Right forelimb (tissue), 1 donor: Measurements from ENCODE around the gene LIPT2.
"Not testable (repeated sequence)": the region's sequence is repeated elsewhere in the genome, so short reads cannot be mapped to it uniquely, and the experiment has no call there.

Experiments
- DNase-seq: peaks from one replicate; pipeline ENCODE4 v3.0.0-alpha.2; 2018

LIPT2 gene

DNA sequence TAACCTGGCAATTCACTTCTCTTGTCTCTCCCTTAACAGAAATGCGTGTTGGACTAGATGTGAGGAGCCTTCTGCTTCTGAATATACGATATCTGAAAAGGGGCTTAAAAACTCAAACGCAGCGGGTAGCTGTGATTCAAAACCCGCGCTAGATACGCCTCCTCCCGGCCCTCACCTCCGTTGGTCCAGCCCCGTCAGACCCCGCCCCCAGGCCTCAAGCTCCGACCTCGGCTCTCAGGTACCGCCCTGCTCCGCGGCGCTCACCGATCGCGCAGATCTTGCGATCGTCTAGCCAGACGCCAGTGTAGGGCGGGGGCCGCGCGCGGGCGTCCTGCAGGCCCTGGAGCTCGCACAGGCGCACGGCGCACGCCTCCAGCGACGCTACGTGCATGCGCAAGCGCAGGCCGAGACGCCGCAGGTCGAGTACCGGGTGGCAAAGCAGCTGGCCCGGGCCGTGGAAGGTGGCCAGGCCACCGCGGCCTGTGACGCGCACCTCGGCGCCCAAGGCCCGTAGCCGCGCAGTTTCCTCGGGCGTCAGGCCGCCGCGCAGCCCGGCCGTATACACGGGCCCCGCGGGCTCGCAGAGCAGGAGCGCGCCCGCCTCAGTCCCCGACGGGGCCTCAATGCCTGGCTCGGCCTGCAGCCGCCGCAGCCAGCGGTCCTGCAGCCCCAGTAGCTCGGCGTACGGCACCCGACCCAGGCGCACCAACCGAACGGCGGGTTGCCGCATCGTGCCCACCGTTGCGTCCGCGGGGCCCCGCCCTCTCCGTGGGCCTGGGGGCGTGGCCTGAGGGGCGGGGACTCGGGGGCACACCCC lies at the start of gene LIPT2:
Gene LIPT2, minus strand, starts transcription at position 751 of the 817 bp plus-strand sequence. Its CDS starts 21 bp downstream, at position 730.
- peak; percentile 95 for DNase-seq

DNA sequence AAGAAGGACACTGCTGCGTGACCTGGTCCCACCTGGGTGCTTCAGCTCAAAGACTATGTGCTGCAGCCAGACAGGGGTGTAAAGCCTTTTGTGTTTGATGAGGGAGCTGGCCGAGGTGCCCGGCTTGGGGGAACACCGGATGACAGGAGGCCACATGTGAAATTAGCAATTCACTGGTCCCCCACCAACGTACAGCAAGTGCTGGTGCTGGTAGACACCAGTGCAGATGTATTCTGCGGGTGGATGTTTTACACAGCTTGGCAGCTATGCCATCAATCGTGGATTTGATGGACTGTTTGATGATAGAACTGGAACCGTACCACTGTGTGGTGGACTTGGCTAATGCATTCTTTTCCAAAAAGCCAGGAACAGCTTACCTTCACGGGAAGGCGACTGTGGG lies 47.9 kb upstream of the LIPT2 start:
- no peak for DNase-seq

DNA sequence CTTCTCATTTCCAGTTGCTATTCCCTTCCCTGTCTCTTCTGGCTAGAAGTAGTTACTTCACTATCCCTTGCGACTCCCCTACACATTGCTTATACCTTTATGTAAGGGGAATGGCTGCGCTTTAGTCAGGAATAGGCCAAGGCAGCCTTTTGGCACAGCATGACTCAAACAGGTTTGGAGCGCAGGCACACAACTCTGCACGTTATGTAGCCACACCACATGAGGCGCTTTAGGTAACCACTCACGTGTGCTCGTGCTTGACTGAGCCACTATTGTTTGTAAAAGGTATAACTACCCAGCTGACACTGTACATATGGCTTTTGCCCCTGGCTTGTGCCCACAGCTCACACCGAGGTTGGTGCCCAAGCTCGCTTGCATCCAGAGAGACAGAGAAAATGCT lies 46.7 kb upstream of the LIPT2 start:
- no peak for DNase-seq

DNA sequence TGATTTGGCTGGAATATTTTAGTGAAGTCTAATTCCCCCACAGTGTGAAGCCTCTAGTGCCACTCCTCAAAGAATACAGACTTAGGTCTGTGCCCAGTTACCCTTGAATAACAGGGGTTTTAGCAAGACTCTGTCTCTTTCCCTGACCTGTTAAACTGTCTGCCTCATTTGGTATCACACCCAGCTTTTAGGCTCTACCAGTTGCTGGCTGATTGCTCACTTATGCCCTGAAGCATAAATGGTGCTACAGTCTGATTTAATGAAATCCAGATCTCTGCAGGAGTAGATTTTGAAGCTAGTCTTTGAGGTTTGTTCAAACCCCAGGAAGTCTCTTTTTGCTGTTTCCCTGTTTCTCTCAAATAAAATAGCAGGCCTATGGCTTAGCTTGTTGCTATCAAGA lies 45.2 kb upstream of the LIPT2 start:
- DNase-seq, result no peak

DNA sequence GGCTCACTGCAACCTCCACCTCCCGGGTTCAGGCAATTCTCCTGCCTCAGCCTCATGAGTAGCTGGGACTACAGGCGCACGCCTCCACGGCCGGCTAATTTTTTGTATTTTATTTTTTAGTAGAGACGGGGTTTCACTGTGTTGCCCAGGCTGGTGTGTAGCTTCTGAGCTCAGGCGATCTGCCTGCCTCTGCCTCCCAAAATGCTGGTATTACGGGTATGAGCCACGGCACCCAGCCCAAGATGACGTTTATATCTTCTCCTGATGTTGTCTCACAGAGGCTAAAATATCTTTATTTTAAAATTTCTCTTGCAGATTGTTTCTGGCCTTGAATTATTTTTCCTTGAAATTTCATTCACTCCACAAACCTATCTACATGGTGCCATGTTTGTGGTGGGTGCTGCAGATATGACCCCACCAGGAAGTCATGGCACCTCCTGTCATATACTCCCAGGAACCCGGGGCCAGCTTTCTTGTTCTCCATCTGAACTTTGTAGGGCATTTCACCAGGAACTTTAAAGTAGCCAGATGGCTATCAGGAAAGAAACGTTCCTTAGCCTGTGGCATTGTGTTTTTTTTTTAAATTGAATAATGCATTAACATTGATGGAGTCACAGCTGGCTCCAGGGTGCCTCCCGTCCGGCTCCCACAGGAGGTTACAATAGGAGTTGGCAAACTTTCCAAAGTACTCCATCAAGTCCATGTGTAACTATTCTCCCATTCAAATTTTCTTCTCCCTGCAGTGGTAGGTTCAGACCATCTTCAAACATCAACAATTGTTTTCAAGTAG lies 42.0 kb upstream of the LIPT2 start:
- no peak for DNase-seq

DNA sequence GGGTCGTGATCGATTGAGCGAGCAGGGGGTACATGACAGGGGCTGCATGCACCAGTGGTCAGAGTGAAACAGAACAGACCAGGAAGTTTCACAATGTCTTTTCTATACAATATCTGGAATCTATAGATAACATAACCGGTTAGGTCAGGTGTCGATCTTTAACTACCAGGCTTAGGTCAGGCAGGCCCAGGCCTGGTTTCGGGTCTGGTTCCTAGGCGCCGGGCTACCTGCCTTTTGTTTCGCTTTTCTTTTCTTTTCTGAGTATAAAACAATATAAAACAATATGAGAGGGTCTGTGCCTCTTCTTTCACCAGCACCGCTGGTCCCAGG lies 41.4 kb upstream of the LIPT2 start:
- not testable (repeated sequence) for DNase-seq

DNA sequence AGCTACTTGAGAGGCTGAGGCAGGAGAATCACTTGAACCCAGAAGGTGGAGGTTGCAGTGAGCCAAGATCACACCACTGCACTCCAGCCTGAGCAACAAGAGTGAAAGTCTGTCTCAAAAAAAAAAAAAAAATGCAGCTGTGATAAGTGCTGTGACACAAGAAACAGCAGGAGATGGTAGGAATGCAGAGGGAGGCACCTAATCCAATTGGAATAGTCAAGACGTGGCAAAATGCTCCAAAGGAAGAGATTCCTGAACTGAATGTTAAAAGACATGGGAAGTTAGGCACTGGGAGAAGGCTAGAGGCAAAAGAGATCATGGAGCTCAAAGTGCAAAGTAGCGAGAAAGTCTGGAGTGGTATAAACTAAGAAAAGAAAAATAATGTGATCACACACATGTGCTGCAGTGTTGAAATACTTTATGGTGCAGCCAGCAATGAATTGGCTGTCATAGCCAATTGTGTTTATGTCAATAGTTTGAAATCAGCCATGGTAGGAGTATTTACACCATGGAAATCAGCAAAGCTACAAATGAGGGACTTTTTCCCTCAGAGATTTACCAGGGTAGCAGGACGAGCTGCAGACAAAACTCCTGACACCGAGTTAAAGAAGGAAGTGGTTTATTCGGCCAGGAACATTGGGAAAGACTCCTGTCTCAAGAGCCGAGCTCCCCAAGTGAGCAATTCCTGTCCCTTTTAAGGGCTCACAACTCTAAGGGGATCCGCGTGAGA lies 40.9 kb upstream of the LIPT2 start:
- no peak for DNase-seq

DNA sequence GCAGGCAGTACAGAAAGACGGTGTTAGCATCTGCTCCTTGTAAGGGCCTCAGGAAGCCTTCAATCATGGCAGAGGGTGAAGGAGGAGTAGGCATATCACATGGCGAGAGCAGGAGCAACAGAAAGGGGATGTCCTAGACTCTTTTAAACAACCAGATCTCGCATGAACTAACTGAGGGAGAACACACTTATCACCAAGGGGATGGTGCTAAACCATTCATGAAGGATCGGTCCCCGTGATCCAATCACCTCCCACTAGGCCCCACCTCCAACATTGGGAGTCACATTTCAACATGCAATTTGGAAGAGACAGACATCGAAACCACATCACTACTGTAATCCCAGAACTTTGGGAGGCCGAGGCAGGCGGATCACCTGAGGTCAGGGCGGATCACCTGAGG lies 39.9 kb upstream of the LIPT2 start:
- DNase-seq, result no peak

DNA sequence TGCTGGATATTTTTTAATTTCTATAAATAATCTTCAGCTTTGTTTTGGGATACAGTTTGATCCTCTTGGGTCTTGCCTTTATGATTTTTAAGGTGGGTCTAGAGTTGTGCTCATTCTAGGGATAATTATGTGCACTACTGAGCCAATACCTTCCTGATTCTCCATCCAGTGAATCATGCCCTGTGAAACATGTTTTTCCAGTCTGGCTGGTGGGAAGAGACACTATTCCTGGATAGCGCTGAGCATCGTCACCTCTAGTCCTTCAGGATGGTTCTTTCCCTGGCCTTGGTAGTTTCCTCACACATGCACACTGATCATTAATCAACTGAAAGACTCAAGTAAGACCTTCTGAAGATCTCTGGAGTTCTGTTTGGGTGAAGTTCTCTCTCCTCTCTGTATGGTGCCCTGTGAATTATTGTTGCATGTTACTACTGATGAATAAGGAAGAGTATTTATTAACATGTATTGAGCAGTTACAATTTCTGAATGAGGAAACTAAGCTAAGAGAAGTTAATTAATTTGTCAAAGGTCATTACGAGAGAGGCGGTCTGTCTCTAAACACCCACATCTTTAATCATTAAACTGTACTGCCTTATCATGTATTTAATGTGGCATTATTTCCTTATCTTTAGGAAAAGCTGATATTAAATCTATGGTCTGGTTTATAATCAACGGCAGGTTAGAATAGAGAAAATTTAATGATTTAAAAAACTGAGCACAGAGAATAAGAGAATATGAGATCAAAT lies 39.1 kb upstream of the LIPT2 start:
- no peak for DNase-seq

DNA sequence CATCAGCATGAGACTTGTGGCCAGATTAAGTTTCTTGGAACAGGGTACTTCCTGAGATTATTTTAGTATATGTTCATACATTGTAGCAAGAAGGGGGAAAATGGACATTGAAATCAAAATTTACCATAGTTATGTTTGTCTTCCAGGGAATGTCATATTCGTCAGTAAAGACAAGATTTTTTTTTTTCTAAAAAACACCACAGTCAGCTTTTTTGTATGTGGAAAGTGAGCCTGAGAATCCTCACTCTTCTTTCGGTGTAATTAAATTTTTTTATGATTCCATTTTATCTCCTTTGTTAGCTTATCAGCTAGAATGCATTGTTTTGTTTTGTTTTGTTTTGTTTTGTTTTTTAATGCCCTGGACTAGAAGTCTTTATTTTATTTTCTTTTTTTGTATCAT lies 31.5 kb upstream of the LIPT2 start:
- DNase-seq, result no peak

DNA sequence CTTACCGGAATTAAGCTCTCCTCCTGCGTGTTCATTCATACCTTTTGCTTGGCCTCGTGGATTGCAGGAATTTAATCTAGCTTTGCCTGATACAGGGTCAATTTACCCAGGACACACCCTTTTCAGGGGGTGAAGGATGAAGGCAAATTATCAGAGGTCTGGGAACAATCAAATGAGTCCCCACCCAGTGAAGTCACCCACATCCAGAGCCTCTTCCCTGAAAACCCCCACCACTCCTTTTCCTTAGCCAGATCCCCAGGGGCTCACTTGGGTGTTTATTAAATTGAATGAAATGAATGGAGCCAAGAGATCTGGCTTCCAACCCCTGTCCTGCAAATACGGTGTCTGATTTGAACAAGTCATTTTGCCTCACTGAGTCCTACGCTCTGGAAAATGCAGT lies 31.0 kb upstream of the LIPT2 start:
- DNase-seq, result no peak

DNA sequence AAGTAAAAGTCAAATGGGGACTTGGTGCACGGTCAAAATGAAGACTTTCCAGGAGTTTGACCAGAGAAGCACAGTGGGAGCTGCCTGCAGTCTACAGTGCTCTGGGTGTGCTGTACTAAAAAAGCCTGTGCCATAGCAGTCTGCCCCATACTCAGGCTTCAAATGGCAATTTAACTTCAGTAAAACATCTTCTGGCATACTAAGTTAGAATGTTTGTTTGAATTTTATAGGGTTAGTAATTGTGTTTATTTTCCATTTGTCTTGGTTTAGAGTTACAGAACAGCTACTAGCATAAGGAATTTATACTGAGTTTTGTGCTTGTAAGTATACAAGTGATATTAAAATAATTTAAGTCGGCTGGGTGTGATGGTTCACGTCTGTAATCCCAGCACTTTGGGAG lies 29.3 kb upstream of the LIPT2 start:
- DNase-seq, result no peak

DNA sequence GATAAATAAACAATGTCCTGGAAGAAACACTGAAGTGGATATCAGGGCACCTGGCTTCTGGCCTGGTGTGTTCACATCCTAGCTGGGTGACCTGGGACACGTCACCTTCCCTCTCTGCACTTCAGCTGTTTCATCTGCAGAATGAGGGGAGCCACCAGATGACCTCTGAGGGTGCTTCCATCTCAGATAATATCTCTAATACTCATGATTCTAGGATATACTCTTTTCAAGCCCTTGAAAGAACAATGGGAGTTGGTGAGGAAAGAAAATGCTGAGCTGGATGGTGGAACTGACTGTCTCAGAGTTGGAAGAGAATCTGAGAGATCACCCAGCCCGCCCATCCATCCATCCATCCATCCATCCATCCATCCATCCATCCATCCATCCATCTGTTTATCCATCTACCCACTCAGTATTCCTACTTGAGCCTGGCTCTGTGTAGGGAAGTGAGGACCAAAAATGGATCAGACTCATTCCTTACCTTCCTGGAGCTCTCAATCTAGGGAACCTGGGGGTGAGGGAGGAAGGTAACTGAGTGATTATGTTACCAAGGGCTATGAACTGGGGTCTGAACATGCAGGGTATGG lies 28.2 kb upstream of the LIPT2 start:
- DNase-seq, result no peak

DNA sequence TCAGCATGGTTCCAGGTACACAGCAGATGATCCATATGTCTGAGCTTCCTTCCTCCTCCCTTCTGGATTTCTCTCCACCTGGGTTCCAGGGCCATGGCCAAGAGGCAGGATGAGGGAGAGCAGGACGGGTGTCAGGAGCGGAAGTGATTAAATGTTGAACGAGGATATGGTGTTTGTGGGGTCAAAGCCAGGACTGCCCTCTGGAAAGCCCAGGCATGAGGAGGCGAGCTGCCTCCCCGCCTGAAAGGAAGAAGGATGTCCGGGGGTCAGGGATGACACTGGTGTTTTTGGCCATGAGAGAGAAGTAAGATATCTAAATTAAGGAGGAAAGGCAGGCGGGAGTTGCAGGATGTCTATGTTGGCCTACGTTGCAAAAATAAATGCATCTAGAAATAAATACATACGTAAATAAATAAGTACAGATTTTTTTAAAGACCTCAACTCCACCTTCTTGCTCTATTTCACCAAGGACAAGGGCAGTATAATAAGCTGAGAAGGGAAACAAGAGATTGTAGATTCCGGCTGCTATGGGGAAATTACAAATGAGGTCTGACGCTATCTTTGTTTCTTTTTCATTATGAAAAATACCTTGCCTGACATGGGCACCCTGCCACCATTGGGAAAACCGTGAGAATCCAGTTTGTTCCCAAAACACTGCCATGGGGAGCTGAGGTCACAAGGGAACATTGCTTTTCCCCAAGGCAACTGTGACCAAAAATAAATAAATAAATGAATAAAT lies 27.6 kb upstream of the LIPT2 start:
- DNase-seq, result no peak

DNA sequence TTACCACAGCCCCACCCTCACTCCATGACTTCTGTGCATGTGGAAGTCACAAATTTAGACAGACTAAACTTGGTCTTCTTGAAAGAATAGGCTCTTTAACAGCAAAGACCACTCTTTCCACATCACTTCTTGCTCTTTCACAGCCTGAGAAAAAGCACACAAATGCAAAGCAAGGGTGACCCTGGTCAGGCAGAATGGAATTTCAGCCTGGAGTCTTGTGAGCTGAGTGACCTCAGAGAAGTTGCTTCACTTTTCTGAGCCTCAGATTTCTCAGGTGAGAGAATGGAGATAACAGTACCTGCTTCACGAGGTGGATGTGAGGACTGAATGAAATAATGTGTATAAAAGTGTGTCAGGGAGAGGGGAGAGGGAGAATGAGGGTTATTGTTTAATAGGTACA lies 26.8 kb upstream of the LIPT2 start:
- DNase-seq, result no peak

DNA sequence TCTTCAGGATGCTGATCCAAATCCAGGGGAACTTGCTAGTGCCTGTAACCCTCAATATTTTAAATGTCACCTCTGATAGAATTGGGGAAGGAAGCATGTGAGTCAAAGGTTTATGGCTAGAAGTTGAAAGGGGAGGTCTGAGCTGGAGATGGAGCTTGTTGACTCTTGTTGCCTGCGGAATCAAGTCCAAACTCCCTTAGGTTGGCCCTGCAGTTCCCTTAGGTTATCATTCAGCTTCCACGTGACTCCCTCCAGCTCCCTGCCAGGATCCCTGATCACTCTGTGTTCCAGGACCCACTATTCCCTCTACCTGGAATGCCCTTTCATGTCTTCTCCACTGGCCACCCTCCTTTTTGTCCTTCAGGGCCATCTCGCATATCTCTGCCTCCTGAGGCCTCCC lies 26.2 kb upstream of the LIPT2 start:
- DNase-seq, result no peak

DNA sequence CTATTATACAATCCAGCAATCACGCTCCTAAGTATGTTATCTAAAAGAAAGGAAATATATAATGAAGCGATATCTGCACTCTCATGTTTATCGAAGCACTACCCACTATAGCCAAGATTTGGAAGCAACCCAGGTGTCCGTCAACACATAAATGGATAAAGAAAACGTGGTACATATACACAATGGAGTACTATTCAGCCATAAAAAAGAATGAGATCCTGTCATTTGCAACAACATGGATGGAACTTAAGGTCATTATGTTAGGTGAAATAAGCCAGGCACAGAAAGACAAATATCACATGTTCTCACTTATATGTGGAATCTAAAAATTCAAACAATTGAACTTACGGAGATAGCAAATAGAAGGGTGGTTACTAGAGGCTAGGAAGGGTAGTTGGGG lies 24.1 kb upstream of the LIPT2 start:
- DNase-seq, result not testable (repeated sequence)

DNA sequence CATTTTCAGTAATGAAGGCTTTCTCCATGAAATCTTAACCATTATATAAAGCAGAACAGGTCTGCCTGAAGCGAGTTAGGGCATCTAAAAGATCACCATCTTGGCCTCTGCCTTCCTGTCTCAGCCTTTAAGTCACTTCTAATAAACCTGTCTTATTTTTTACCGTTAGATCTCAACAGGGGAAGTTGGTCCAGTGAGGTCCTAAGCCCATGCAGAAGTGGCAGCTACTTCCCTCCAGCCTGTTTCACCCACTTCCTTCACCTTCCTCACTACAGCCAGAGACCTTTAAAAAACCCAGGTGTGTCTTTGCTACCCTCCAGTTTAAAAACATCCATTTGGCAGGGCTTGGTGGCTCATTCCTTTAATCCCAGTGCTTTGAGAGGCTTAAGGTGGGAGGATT lies 14.1 kb upstream of the LIPT2 start:
- no peak for DNase-seq

DNA sequence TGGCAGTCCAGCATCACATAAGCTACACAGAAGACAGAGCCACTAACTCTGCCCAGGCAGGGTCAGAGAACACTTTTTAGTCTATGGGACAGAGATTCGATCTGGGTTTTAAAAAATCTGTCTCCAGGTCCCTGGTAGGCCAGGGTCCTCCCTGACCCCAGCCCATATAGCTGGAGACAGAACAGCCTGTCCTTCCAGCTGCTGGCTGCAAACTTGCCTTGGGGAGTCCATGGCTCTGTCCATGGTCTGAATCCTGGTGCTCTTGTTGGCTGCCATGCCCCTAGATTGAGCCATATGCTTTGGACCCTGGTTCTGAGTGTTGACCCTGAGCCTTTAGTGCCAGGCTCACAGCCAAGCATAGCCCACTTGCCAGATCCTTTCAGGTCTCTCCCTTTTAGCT lies 13.3 kb upstream of the LIPT2 start:
- no peak for DNase-seq

DNA sequence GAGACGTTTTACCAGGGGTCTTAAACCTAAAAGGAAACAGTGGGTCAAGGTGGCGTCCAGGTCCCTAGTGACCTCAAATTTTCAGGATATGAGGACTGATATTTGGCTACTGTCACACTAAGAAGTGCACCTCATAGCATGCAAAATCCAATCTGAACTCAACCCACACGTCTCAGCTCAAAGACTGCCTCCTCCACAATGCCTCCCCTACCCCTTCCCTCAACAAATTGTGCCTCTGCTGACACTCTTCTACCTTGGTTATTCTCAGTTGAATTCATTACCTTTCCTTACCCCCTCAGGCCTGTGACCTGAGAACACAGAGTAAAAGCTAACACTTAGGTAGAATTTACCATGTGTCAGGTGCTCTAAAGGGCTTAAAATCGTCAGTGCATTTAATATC lies 12.4 kb upstream of the LIPT2 start:
- no peak for DNase-seq

DNA sequence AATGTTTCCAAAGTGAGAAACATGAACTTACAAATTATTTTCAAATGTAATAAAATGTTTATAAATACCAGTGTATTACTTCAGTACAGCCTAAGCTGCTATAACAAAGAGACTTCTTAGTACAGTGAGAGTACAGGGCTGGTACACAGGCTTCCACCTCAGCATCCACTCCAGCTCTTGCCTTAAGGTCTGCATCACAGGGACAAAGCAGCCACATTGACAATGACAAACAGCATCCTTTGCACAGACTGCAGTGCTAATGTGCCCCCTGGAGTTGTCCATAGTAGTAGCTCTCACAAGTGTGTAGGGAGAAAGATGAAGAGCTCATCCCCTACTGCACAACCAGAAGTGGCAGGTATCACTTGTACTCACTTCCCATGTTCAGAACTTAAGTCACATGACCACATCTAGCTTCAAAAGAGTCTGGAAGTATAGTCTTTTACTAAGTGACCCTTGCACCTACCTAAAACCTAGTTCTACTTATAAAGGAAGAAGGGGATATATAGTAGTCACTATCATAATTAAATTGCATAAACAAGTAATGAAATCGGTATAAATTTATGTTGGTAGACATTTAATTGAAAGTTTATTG lies 10.7 kb upstream of the LIPT2 start:
- no peak for DNase-seq

DNA sequence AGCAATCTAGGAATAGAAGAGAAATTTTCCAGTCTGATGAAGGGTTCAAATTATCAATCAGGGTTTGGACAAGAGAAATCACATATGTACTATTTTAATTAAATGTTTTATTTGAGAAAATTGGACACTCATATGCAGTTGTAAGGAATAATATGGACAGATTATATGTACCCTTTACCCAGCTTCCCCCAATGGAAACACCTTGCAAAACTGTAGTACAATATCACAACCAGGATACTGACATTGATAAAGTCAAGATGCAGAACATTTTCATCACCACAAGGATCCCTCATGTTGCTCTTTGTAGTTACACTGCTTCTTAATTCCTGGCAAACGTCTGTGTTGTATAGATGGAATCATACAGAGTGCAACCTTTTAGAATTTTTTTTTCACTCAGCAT lies 1.4 kb upstream of the LIPT2 start:
- no peak for DNase-seq
